ENCODE measurements around the gene UBB. TPM values are rescaled to one million over a fixed set of nuclear protein-coding genes. Genes with fewer than 3 reads are reported as not detected.

The UBB gene
- polyA plus RNA-seq, 1 donor (not counting 4 experiments of a cell fraction or from before 2014, with no cell fraction given), result 533 TPM

- peaks cover 4% of the 10 kb centered on the region for H3K4me1 ChIP-seq (ENCODE audit: control insufficient read depth, extremely low read depth, insufficient read depth, low read length)
- no peak overlapping the region for H3K9ac ChIP-seq (ENCODE audit: control insufficient read depth, extremely low read depth, insufficient read depth, low read length)
- H2AFZ ChIP-seq (ENCODE audit: control insufficient read depth, low read length), result peak overlapping the region; percentile 33
- FAIRE-seq (no peak), DNase-seq (ENCODE audit: low read depth, low spot score) (no peak)
- H3K27me3 ChIP-seq (ENCODE audit: control insufficient read depth, extremely low read depth, insufficient read depth, low read length), result peaks cover 13% of the 10 kb centered on the region
- no peaks in the 10 kb centered on the region for H3K36me3 ChIP-seq (ENCODE audit: control insufficient read depth in 2 of 2, extremely low read depth in 1 of 2, insufficient read depth in 2 of 2, low read length in 2 of 2)
- no peaks in the 10 kb centered on the region for H3K79me2 ChIP-seq (ENCODE audit: control insufficient read depth, insufficient read depth, low read length)
- no peaks in the 10 kb centered on the region for H3K9me3 ChIP-seq (ENCODE audit: control insufficient read depth, low read depth, low read length)
- dilution Hi-C loops (cut with MboI; ENCODE audit: extremely low pct_ligation_motif_present, low sequenced_read_pairs), result no loop called here
- H3K27ac ChIP-seq (ENCODE audit: control insufficient read depth, insufficient read depth, low read length), result no peak overlapping the region
- H3K4me3 ChIP-seq (ENCODE audit: control insufficient read depth in 2 of 3, extremely low read depth in 1 of 3, insufficient read depth in 2 of 3, low read depth in 1 of 3, low read length in 3 of 3), result no peak overlapping the region
- no peaks in the 10 kb centered on the region for H3K9me1 ChIP-seq (ENCODE audit: control insufficient read depth, extremely low read depth, insufficient read depth, low read length)
- H3K4me2 ChIP-seq (ENCODE audit: control insufficient read depth, extremely low read depth, insufficient read depth, low read depth, low read length), result no peak overlapping the region
- H4K20me1 ChIP-seq (ENCODE audit: control insufficient read depth, extremely low read depth, insufficient read depth, low read length), result peaks cover 4% of the 10 kb centered on the region
- TF ChIP-seq EZH2 (IDR thresholded peaks at IDR 0.05; ENCODE audit: low read length) (no peak), CTCF (optimal IDR thresholded peaks at IDR 0.05 in 1 of 3, IDR thresholded peaks at IDR 0.05 in 1 of 3, conservative IDR thresholded peaks at IDR 0.05 in 1 of 3; ENCODE audit: extremely low read depth in 1 of 3, insufficient read depth in 2 of 3, low read length in 3 of 3) (no peak)
Observed at GRCh38 chr17:16429083-16429482, 48.2 kb downstream of the UBB start.

- no peaks in the 10 kb centered on the region for H3K9me3 ChIP-seq (ENCODE audit: control insufficient read depth, low read depth, low read length)
- FAIRE-seq, result no peak
- peaks cover 4% of the 10 kb centered on the region for H3K4me1 ChIP-seq (ENCODE audit: control insufficient read depth, extremely low read depth, insufficient read depth, low read length)
- no peaks in the 10 kb centered on the region for H3K9me1 ChIP-seq (ENCODE audit: control insufficient read depth, extremely low read depth, insufficient read depth, low read length)
- no peak overlapping the region for H3K27ac ChIP-seq (ENCODE audit: control insufficient read depth, insufficient read depth, low read length)
- no peak overlapping the region for H3K4me2 ChIP-seq (ENCODE audit: control insufficient read depth, extremely low read depth, insufficient read depth, low read depth, low read length)
- H2AFZ ChIP-seq (ENCODE audit: control insufficient read depth, low read length), result no peak overlapping the region
- peaks cover 4% of the 10 kb centered on the region for H4K20me1 ChIP-seq (ENCODE audit: control insufficient read depth, extremely low read depth, insufficient read depth, low read length)
- H3K36me3 ChIP-seq (ENCODE audit: control insufficient read depth in 2 of 2, extremely low read depth in 1 of 2, insufficient read depth in 2 of 2, low read length in 2 of 2), result no peaks in the 10 kb centered on the region
- TF ChIP-seq EZH2 (IDR thresholded peaks at IDR 0.05; ENCODE audit: low read length) (no peak), CTCF (optimal IDR thresholded peaks at IDR 0.05 in 1 of 3, IDR thresholded peaks at IDR 0.05 in 1 of 3, conservative IDR thresholded peaks at IDR 0.05 in 1 of 3; ENCODE audit: extremely low read depth in 1 of 3, insufficient read depth in 2 of 3, low read length in 3 of 3) (no peak)
- no peak overlapping the region for H3K4me3 ChIP-seq (ENCODE audit: control insufficient read depth in 2 of 3, extremely low read depth in 1 of 3, insufficient read depth in 2 of 3, low read depth in 1 of 3, low read length in 3 of 3)
- H3K27me3 ChIP-seq (ENCODE audit: control insufficient read depth, extremely low read depth, insufficient read depth, low read length), result peaks cover 9% of the 10 kb centered on the region
- no peak for DNase-seq (ENCODE audit: low read depth, low spot score)
- no peaks in the 10 kb centered on the region for H3K79me2 ChIP-seq (ENCODE audit: control insufficient read depth, insufficient read depth, low read length)
- dilution Hi-C loops (cut with MboI; ENCODE audit: extremely low pct_ligation_motif_present, low sequenced_read_pairs), result no loop called here
- no peak overlapping the region for H3K9ac ChIP-seq (ENCODE audit: control insufficient read depth, extremely low read depth, insufficient read depth, low read length)
Observed at GRCh38 chr17:16430650-16431049, 49.8 kb downstream of the UBB start.

Data from keratinocyte (primary cell).